Large intestine (tissue), 3 donors: Measurements from ENCODE around the gene SEPTIN8. TPM values are rescaled to one million over a fixed set of nuclear protein-coding genes. Genes with fewer than 3 reads are reported as not detected.

Source experiments
- DNase-seq, 2 donors: peaks; one replicate each; pipeline versions ENCODE4 v3.0.0 to v3.0.0-alpha.2; 2013
- H3K27ac ChIP-seq: one replicate; pipeline ENCODE4 v1.5.1; 2013; ENCODE audit warnings: low read length
- H3K27me3 ChIP-seq: 2 replicates; pipeline ENCODE4 v1.6.1; 2013; ENCODE audit warnings: low read length; ENCODE audit not compliant: control insufficient read depth, insufficient read depth
- H3K36me3 ChIP-seq: 2 replicates; pipeline ENCODE4 v1.6.1; 2013; ENCODE audit warnings: low read length; ENCODE audit not compliant: control insufficient read depth, insufficient read depth
- H3K4me1 ChIP-seq: one replicate; pipeline ENCODE4 v1.6.1; 2013; ENCODE audit warnings: low read length; ENCODE audit not compliant: control insufficient read depth, insufficient read depth
- H3K4me3 ChIP-seq: one replicate; pipeline ENCODE4 v1.5.1; 2013; ENCODE audit warnings: low read length
- H3K9me3 ChIP-seq: one replicate; pipeline ENCODE4 v1.6.1; 2013; ENCODE audit warnings: mild to moderate bottlenecking, low read depth, low read length, moderate library complexity; ENCODE audit not compliant: control insufficient read depth
- WGBS: methylation state at CpG from one replicate; pipeline ENCODE4 v1.1.5; 2013; ENCODE audit warnings: low lambda C conversion rate; ENCODE audit not compliant: insufficient coverage; 5-methylcytosine and 5-hydroxymethylcytosine counted together
- polyA plus RNA-seq: library from polyadenylated mRNA; unstranded; fragments of 120-200 nt; gene quantifications from one replicate; pipeline ENCODE4 v1.2.1, GENCODE V29; 2013

Gene SEPTIN8
- polyA plus RNA-seq, 1 donor, result 44.0 TPM

- peaks cover 8% of the 10 kb centered on the region for H3K4me1 ChIP-seq
- no peak overlapping the region for H3K4me3 ChIP-seq
- H3K27ac ChIP-seq, result no peak overlapping the region
- no peaks in the 10 kb centered on the region for H3K27me3 ChIP-seq
- H3K36me3 ChIP-seq, result no peaks in the 10 kb centered on the region
- 100% methylated on average over 1 of the region's 5 CpGs for WGBS
- H3K9me3 ChIP-seq, result no peaks in the 10 kb centered on the region
- no peak for DNase-seq
These were observed 25.1 kb upstream of the SEPTIN8 start for GRCh38 chr5:132802044-132802684.

- Histone ChIP-seq H3K9me3 (no peaks in the 10 kb centered on the region), H3K4me3 (no peak overlapping the region), H3K4me1 (no peaks in the 10 kb centered on the region), H3K36me3 (no peaks in the 10 kb centered on the region), H3K27me3 (no peaks in the 10 kb centered on the region), H3K27ac (no peak overlapping the region)
- DNase-seq, result no peak
- no CpG with 5 or more reads among the region's 2 CpGs for WGBS
These were observed 23.5 kb upstream of the SEPTIN8 start for GRCh38 chr5:132800545-132800944.

- H3K4me3 ChIP-seq, result no peak overlapping the region
- no peaks in the 10 kb centered on the region for H3K9me3 ChIP-seq
- no peak overlapping the region for H3K27ac ChIP-seq
- no peaks in the 10 kb centered on the region for H3K36me3 ChIP-seq
- no peaks in the 10 kb centered on the region for H3K27me3 ChIP-seq
- no peaks in the 10 kb centered on the region for H3K4me1 ChIP-seq
- no peak for DNase-seq
- no CpG with 5 or more reads among the region's 2 CpGs for WGBS
These were observed 22.4 kb upstream of the SEPTIN8 start for GRCh38 chr5:132799392-132799791.

- no peak overlapping the region for H3K27ac ChIP-seq
These were observed 20.6 kb upstream of the SEPTIN8 start for GRCh38 chr5:132797651-132798050.

GRCh38 chr5:132791026-132791425 is 14.0 kb upstream of the SEPTIN8 start:
- H3K27ac ChIP-seq, result no peak overlapping the region

More at GRCh38 chr5:132797651-132798050, 20.6 kb upstream of the SEPTIN8 start:
- Histone ChIP-seq H3K36me3 (no peaks in the 10 kb centered on the region), H3K4me3 (no peak overlapping the region), H3K27me3 (no peaks in the 10 kb centered on the region), H3K4me1 (no peaks in the 10 kb centered on the region), H3K9me3 (no peaks in the 10 kb centered on the region)
- no peak for DNase-seq
- WGBS, result no CpG with 5 or more reads among the region's 2 CpGs

GRCh38 chr5:132790201-132790865 is 13.3 kb upstream of the SEPTIN8 start:
- H3K4me3 ChIP-seq, result no peak overlapping the region
- no peaks in the 10 kb centered on the region for H3K27me3 ChIP-seq
- no peaks in the 10 kb centered on the region for H3K36me3 ChIP-seq
- no peak overlapping the region for H3K27ac ChIP-seq
- WGBS, result 40% methylated on average over 1 of the region's 2 CpGs
- no peak for DNase-seq
- H3K4me1 ChIP-seq, result no peaks in the 10 kb centered on the region
- no peaks in the 10 kb centered on the region for H3K9me3 ChIP-seq

More at GRCh38 chr5:132791026-132791425, 14.0 kb upstream of the SEPTIN8 start:
- no peaks in the 10 kb centered on the region for H3K9me3 ChIP-seq
- no peaks in the 10 kb centered on the region for H3K27me3 ChIP-seq
- H3K4me1 ChIP-seq, result no peaks in the 10 kb centered on the region
- no peak overlapping the region for H3K4me3 ChIP-seq
- no CpG with 5 or more reads among the region's 3 CpGs for WGBS
- DNase-seq, result no peak
- no peaks in the 10 kb centered on the region for H3K36me3 ChIP-seq

- 94% methylated on average over 2 of the region's 8 CpGs for WGBS
- DNase-seq, result no peak
- Histone ChIP-seq H3K9me3 (no peaks in the 10 kb centered on the region), H3K4me3 (no peak overlapping the region), H3K27me3 (no peaks in the 10 kb centered on the region), H3K4me1 (no peaks in the 10 kb centered on the region), H3K36me3 (no peaks in the 10 kb centered on the region), H3K27ac (no peak overlapping the region)
These were observed 12.2 kb upstream of the SEPTIN8 start for GRCh38 chr5:132788990-132789886.

- H3K27ac ChIP-seq, result no peak overlapping the region
- DNase-seq, result no peak
- no CpG with 5 or more reads among the region's 1 CpG for WGBS
- H3K4me3 ChIP-seq, result no peak overlapping the region
- H3K9me3 ChIP-seq, result no peaks in the 10 kb centered on the region
- H3K4me1 ChIP-seq, result no peaks in the 10 kb centered on the region
- no peaks in the 10 kb centered on the region for H3K27me3 ChIP-seq
- no peaks in the 10 kb centered on the region for H3K36me3 ChIP-seq
These were observed 11.5 kb upstream of the SEPTIN8 start for GRCh38 chr5:132788508-132788907.

- WGBS, result 100% methylated on average over 1 of the region's 1 CpG
These were observed 10.0 kb upstream of the SEPTIN8 start for GRCh38 chr5:132787076-132787475.

GRCh38 chr5:132785864-132786263 is 8.8 kb upstream of the SEPTIN8 start:
- no peak for DNase-seq
- no peak overlapping the region for H3K4me3 ChIP-seq
- no peak overlapping the region for H3K27ac ChIP-seq
- WGBS, result no CpG with 5 or more reads among the region's 4 CpGs
- H3K4me1 ChIP-seq, result no peaks in the 10 kb centered on the region
- H3K36me3 ChIP-seq, result no peaks in the 10 kb centered on the region
- H3K9me3 ChIP-seq, result no peaks in the 10 kb centered on the region
- no peaks in the 10 kb centered on the region for H3K27me3 ChIP-seq

More at GRCh38 chr5:132787076-132787475, 10.0 kb upstream of the SEPTIN8 start:
- H3K9me3 ChIP-seq, result no peaks in the 10 kb centered on the region
- no peak overlapping the region for H3K4me3 ChIP-seq
- H3K27me3 ChIP-seq, result no peaks in the 10 kb centered on the region
- H3K36me3 ChIP-seq, result no peaks in the 10 kb centered on the region
- no peak for DNase-seq
- H3K27ac ChIP-seq, result no peak overlapping the region
- H3K4me1 ChIP-seq, result no peaks in the 10 kb centered on the region
